DND-41 (cell line): ENCODE results near the gene CDX2.

Experiments used
- ATAC-seq: fragments of 200-7000 bp; cut with Tn5 transposase; 3 replicates; pipeline ENCODE4 v1.9.1; 2021; ENCODE audit warnings: low read depth; ENCODE audit not compliant: insufficient read depth
- DNase-seq: peaks from one replicate; pipeline ENCODE4 v3.0.0-alpha.2; 2020
- H2AFZ ChIP-seq: 2 replicates; pipeline ENCODE4 v1.6.0; 2012; ENCODE audit warnings: low read depth, low read length
- H3K27ac ChIP-seq: 2 replicates; pipeline ENCODE4 v1.5.1; 2012; ENCODE audit warnings: low read length, inconsistent platforms
- H3K27me3 ChIP-seq: fragments of 200-600 bp; sonication (generic); 2 replicates; pipeline ENCODE4 v1.6.0; 2012; ENCODE audit warnings: low read length, mild to moderate bottlenecking, inconsistent platforms; ENCODE audit not compliant: insufficient read depth, poor library complexity
- H3K36me3 ChIP-seq: 2 replicates; pipeline ENCODE4 v1.5.1; 2012; ENCODE audit warnings: low read length, inconsistent platforms; ENCODE audit not compliant: insufficient read depth
- H3K4me1 ChIP-seq: 2 replicates; pipeline ENCODE4 v1.5.1; 2012; ENCODE audit warnings: mild to moderate bottlenecking, low read length; ENCODE audit not compliant: insufficient read depth
- H3K4me2 ChIP-seq: 2 replicates; pipeline ENCODE4 v1.6.0; 2012; ENCODE audit warnings: mild to moderate bottlenecking, moderate library complexity, low read length, inconsistent platforms; ENCODE audit not compliant: insufficient read depth
- H3K4me3 ChIP-seq, 2 experiments: fragments of 200-600 bp in 1 of 2; shearing (Covaris generic) in 1 of 2; 2 replicates each; pipeline ENCODE4 v1.5.1; 2012 to 2016; ENCODE audit warnings: inconsistent platforms in 2 of 2, low read length in 2 of 2, mild to moderate bottlenecking in 2 of 2, low read depth in 1 of 2, moderate library complexity in 1 of 2
- H3K79me2 ChIP-seq: 2 replicates; pipeline ENCODE4 v1.6.0; 2012; ENCODE audit warnings: low read length, inconsistent platforms; ENCODE audit not compliant: insufficient read depth
- H3K9ac ChIP-seq: 2 replicates; pipeline ENCODE4 v1.6.0; 2012; ENCODE audit warnings: low read depth, mild to moderate bottlenecking, inconsistent platforms, low read length, moderate library complexity
- H3K9me3 ChIP-seq: 2 replicates; pipeline ENCODE4 v1.5.1; 2012; ENCODE audit warnings: low read length, moderate library complexity, mild to moderate bottlenecking, inconsistent platforms; ENCODE audit not compliant: insufficient read depth, severe bottlenecking
- H4K20me1 ChIP-seq: 2 replicates; pipeline ENCODE4 v1.6.0; 2012; ENCODE audit warnings: low read length; ENCODE audit not compliant: insufficient read depth
- EZH2 ChIP-seq: IDR thresholded peaks from 3 replicates; pipeline ENCODE4 v1.6.1; 2012; ENCODE audit warnings: borderline replicate concordance, low read depth, mild to moderate bottlenecking, moderate library complexity, low read length, inconsistent platforms; ENCODE audit not compliant: severe bottlenecking
- TF ChIP-seq, protein P1 (sequence below): IDR thresholded peaks from 2 replicates; pipeline ENCODE4 v1.5.1; 2012; ENCODE audit warnings: borderline replicate concordance, low read length, moderate library complexity, mild to moderate bottlenecking; ENCODE audit not compliant: poor library complexity, severe bottlenecking; ENCODE audit errors: extremely low read depth

The CDX2 gene

GRCh38 chr13:27923794-27924528 lies 45.2 kb downstream of the CDX2 start:
- peaks cover 13% of the 10 kb centered on the region for H3K4me1 ChIP-seq
- H3K79me2 ChIP-seq: no peaks in the 10 kb centered on the region
- no peak overlapping the region for H3K4me2 ChIP-seq
- DNase-seq: no peak
- no peak for ATAC-seq
- H4K20me1 ChIP-seq: no peaks in the 10 kb centered on the region
- no peak overlapping the region for H2AFZ ChIP-seq
- no peak overlapping the region for H3K27ac ChIP-seq
- no peak overlapping the region for H3K9ac ChIP-seq
- H3K9me3 ChIP-seq: no peaks in the 10 kb centered on the region
- no peak overlapping the region for H3K4me3 ChIP-seq
- H3K36me3 ChIP-seq: no peaks in the 10 kb centered on the region
- H3K27me3 ChIP-seq: no peaks in the 10 kb centered on the region
- TF ChIP-seq, protein P1, sequence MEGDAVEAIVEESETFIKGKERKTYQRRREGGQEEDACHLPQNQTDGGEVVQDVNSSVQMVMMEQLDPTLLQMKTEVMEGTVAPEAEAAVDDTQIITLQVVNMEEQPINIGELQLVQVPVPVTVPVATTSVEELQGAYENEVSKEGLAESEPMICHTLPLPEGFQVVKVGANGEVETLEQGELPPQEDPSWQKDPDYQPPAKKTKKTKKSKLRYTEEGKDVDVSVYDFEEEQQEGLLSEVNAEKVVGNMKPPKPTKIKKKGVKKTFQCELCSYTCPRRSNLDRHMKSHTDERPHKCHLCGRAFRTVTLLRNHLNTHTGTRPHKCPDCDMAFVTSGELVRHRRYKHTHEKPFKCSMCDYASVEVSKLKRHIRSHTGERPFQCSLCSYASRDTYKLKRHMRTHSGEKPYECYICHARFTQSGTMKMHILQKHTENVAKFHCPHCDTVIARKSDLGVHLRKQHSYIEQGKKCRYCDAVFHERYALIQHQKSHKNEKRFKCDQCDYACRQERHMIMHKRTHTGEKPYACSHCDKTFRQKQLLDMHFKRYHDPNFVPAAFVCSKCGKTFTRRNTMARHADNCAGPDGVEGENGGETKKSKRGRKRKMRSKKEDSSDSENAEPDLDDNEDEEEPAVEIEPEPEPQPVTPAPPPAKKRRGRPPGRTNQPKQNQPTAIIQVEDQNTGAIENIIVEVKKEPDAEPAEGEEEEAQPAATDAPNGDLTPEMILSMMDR: no peak
- no peak for TF ChIP-seq EZH2

DNA sequence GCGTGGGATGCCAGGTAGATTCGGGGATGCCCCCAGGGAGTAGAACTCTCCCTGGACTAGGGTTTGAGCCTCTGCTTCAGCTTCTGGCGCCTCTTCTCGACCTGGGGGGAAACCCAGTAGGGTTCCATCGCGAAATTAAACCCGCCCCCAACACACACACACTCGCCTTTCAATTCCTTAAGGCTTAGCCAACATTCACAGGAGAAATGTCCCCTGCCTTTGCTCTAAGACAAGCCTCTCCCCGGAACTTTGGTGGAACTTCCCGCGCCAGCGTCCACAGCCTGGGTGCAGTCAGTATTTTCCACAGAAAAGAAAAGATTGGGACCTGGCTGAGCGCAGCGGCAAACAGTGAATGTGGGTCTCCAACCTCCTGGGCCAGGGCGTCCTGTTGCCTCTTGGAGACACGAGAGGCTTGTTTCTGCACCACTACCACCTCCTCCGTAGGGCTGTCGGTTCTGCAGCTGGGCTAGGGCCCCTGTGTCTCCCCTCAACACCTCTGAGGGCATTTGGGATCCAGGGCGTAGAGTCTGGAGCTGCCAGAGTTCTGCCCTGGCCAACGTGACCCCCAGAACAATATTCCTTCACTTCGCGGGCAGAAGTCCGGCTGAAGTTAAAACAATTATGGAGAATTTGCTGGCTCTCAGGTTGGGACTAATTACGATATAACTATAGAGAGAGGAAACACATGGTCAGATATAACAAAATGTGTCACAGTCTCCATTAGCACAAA lies 46.1 kb downstream of the CDX2 start:
- TF ChIP-seq, protein P1: no peak

GRCh38 chr13:27921961-27922882 lies 46.9 kb downstream of the CDX2 start:
- Histone ChIP-seq H3K36me3 (no peaks in the 10 kb centered on the region), H3K9me3 (no peaks in the 10 kb centered on the region), H2AFZ (peak overlapping the region; percentile 48; the same call in 1 of the 2 replicates), H3K9ac (no peak overlapping the region; the same call in 1 of the 2 replicates), H3K4me1 (peaks cover 13% of the 10 kb centered on the region), H3K27ac (no peak overlapping the region), H3K4me3 (no peak overlapping the region; a peak in 1 of 4 replicates), H3K27me3 (no peaks in the 10 kb centered on the region), H4K20me1 (no peaks in the 10 kb centered on the region), H3K4me2 (no peak overlapping the region), H3K79me2 (no peaks in the 10 kb centered on the region)
- TF ChIP-seq EZH2: no peak
- TF ChIP-seq, protein P1: no peak
- DNase-seq (no peak), ATAC-seq (no peak)

More for the DNA sequence above, 46.1 kb downstream of the CDX2 start:
- Histone ChIP-seq H4K20me1 (no peaks in the 10 kb centered on the region), H3K9ac (no peak overlapping the region), H3K4me2 (no peak overlapping the region), H3K27me3 (no peaks in the 10 kb centered on the region), H3K36me3 (no peaks in the 10 kb centered on the region), H3K79me2 (no peaks in the 10 kb centered on the region), H2AFZ (no peak overlapping the region), H3K4me3 (no peak overlapping the region), H3K9me3 (no peaks in the 10 kb centered on the region), H3K27ac (no peak overlapping the region), H3K4me1 (peaks cover 13% of the 10 kb centered on the region)
- DNase-seq: no peak
- ATAC-seq: no peak
